IPS-20b (cell line): Measurements from ENCODE around the gene ITPK1.

Experiments used
- H3K27ac ChIP-seq: one replicate; pipeline ENCODE4 v1.5.1; 2013; ENCODE audit warnings: low read length
- H3K27me3 ChIP-seq: 2 replicates; pipeline ENCODE4 v1.6.1; 2013; ENCODE audit warnings: mild to moderate bottlenecking, low read length, inconsistent platforms; ENCODE audit not compliant: insufficient read depth
- H3K36me3 ChIP-seq: 2 replicates; pipeline ENCODE4 v1.6.1; 2013; ENCODE audit warnings: low read depth, mild to moderate bottlenecking, inconsistent platforms, low read length, moderate library complexity; ENCODE audit not compliant: insufficient read depth
- H3K4me1 ChIP-seq: 2 replicates; pipeline ENCODE4 v1.6.1; 2013; ENCODE audit warnings: mild to moderate bottlenecking, control low read depth, inconsistent platforms, low read length, moderate library complexity; ENCODE audit not compliant: insufficient read depth
- H3K4me3 ChIP-seq: 2 replicates; pipeline ENCODE4 v1.5.1; 2013; ENCODE audit warnings: mild to moderate bottlenecking, low read length, inconsistent platforms
- H3K9ac ChIP-seq: 2 replicates; pipeline ENCODE4 v1.6.1; 2013; ENCODE audit warnings: low read depth, mild to moderate bottlenecking, inconsistent platforms, low read length, moderate library complexity
- H3K9me3 ChIP-seq: 2 replicates; pipeline ENCODE4 v1.6.1; 2013; ENCODE audit warnings: mild to moderate bottlenecking, low read depth, low read length, inconsistent platforms; ENCODE audit not compliant: insufficient read depth

ITPK1 gene

GRCh38 chr14:93044121-93044520 lies 71.6 kb downstream of the ITPK1 start:
- H3K36me3 ChIP-seq, result no peaks in the 10 kb centered on the region
- H3K27me3 ChIP-seq, result no peaks in the 10 kb centered on the region
- no peak overlapping the region for H3K27ac ChIP-seq
- H3K4me1 ChIP-seq, result peaks cover 60% of the 10 kb centered on the region
- H3K9ac ChIP-seq, result no peak overlapping the region
- H3K9me3 ChIP-seq, result no peaks in the 10 kb centered on the region
- no peak overlapping the region for H3K4me3 ChIP-seq

- peaks cover 60% of the 10 kb centered on the region for H3K4me1 ChIP-seq
- no peak overlapping the region for H3K9ac ChIP-seq
- no peak overlapping the region for H3K4me3 ChIP-seq
- no peaks in the 10 kb centered on the region for H3K9me3 ChIP-seq
- H3K27ac ChIP-seq, result no peak overlapping the region
- H3K27me3 ChIP-seq, result no peaks in the 10 kb centered on the region
- no peaks in the 10 kb centered on the region for H3K36me3 ChIP-seq
These were observed 72.5 kb downstream of the ITPK1 start for GRCh38 chr14:93042968-93043940.

GRCh38 chr14:93041830-93042229 lies 73.9 kb downstream of the ITPK1 start:
- peaks cover 64% of the 10 kb centered on the region for H3K4me1 ChIP-seq
- no peak overlapping the region; the same call in 1 of the 2 replicates for H3K9ac ChIP-seq
- no peak overlapping the region for H3K27ac ChIP-seq

GRCh38 chr14:93040982-93041381 lies 74.7 kb downstream of the ITPK1 start:
- no peaks in the 10 kb centered on the region for H3K9me3 ChIP-seq
- H3K36me3 ChIP-seq, result no peaks in the 10 kb centered on the region
- H3K4me1 ChIP-seq, result peaks cover 63% of the 10 kb centered on the region
- peak overlapping the region; percentile 29; the same call in 1 of the 2 replicates for H3K4me3 ChIP-seq
- H3K27ac ChIP-seq, result peak overlapping the region; percentile 30
- H3K27me3 ChIP-seq, result no peaks in the 10 kb centered on the region
- peak overlapping the region; percentile 31; the same call in 1 of the 2 replicates for H3K9ac ChIP-seq

More at GRCh38 chr14:93041830-93042229, 73.9 kb downstream of the ITPK1 start:
- H3K36me3 ChIP-seq, result no peaks in the 10 kb centered on the region
- H3K4me3 ChIP-seq, result no peak overlapping the region
- no peaks in the 10 kb centered on the region for H3K27me3 ChIP-seq
- no peaks in the 10 kb centered on the region for H3K9me3 ChIP-seq

GRCh38 chr14:93040443-93040842 lies 75.3 kb downstream of the ITPK1 start:
- H3K9ac ChIP-seq, result peak overlapping the region; percentile 31; the same call in 1 of the 2 replicates
- H3K4me3 ChIP-seq, result peak overlapping the region; percentile 29; the same call in 1 of the 2 replicates
- H3K36me3 ChIP-seq, result no peaks in the 10 kb centered on the region
- peaks cover 57% of the 10 kb centered on the region for H3K4me1 ChIP-seq
- H3K9me3 ChIP-seq, result no peaks in the 10 kb centered on the region
- no peak overlapping the region for H3K27ac ChIP-seq
- H3K27me3 ChIP-seq, result no peaks in the 10 kb centered on the region

- Histone ChIP-seq H3K9ac (no peak overlapping the region), H3K4me1 (peaks cover 51% of the 10 kb centered on the region), H3K4me3 (no peak overlapping the region), H3K27ac (no peak overlapping the region), H3K9me3 (no peaks in the 10 kb centered on the region), H3K27me3 (no peaks in the 10 kb centered on the region), H3K36me3 (no peaks in the 10 kb centered on the region)
These were observed 75.9 kb downstream of the ITPK1 start for GRCh38 chr14:93039649-93040315.

- no peak overlapping the region for H3K9ac ChIP-seq
- no peaks in the 10 kb centered on the region for H3K36me3 ChIP-seq
- H3K9me3 ChIP-seq, result no peaks in the 10 kb centered on the region
- no peak overlapping the region for H3K27ac ChIP-seq
- H3K4me3 ChIP-seq, result no peak overlapping the region
- H3K4me1 ChIP-seq, result peaks cover 50% of the 10 kb centered on the region
- no peaks in the 10 kb centered on the region for H3K27me3 ChIP-seq
These were observed 78.4 kb downstream of the ITPK1 start for GRCh38 chr14:93037351-93037750.

GRCh38 chr14:93036652-93037345 lies 78.9 kb downstream of the ITPK1 start:
- Histone ChIP-seq H3K4me3 (no peak overlapping the region), H3K9ac (no peak overlapping the region), H3K27ac (no peak overlapping the region), H3K27me3 (no peaks in the 10 kb centered on the region), H3K9me3 (no peaks in the 10 kb centered on the region), H3K36me3 (no peaks in the 10 kb centered on the region), H3K4me1 (peaks cover 49% of the 10 kb centered on the region)

GRCh38 chr14:93035917-93036651 lies 79.6 kb downstream of the ITPK1 start:
- Histone ChIP-seq H3K27ac (no peak overlapping the region), H3K36me3 (no peaks in the 10 kb centered on the region), H3K9me3 (no peaks in the 10 kb centered on the region), H3K4me3 (no peak overlapping the region), H3K9ac (no peak overlapping the region), H3K4me1 (peaks cover 42% of the 10 kb centered on the region), H3K27me3 (no peaks in the 10 kb centered on the region)

- Histone ChIP-seq H3K9me3 (no peaks in the 10 kb centered on the region), H3K27ac (no peak overlapping the region), H3K27me3 (no peaks in the 10 kb centered on the region), H3K4me3 (no peak overlapping the region), H3K36me3 (no peaks in the 10 kb centered on the region), H3K9ac (no peak overlapping the region), H3K4me1 (peaks cover 38% of the 10 kb centered on the region)
These were observed 80.2 kb downstream of the ITPK1 start for GRCh38 chr14:93035585-93035916.

- no peak overlapping the region for H3K27ac ChIP-seq
- H3K4me1 ChIP-seq, result peaks cover 29% of the 10 kb centered on the region
- no peaks in the 10 kb centered on the region for H3K27me3 ChIP-seq
- H3K9ac ChIP-seq, result no peak overlapping the region
- H3K9me3 ChIP-seq, result no peaks in the 10 kb centered on the region
- H3K36me3 ChIP-seq, result no peaks in the 10 kb centered on the region
- H3K4me3 ChIP-seq, result no peak overlapping the region
These were observed 81.1 kb downstream of the ITPK1 start for GRCh38 chr14:93034671-93034994.
